Erythroblast (primary cell): Measurements from ENCODE around the gene ADD1.

ENCODE experiments used
- GATA1 ChIP-seq: IDR thresholded peaks from 2 replicates; pipeline ENCODE4 v1.6.1; 2011; ENCODE audit warnings: low read depth, mild to moderate bottlenecking, control low read depth, low read length, moderate library complexity
- POLR2A ChIP-seq: IDR thresholded peaks from 2 replicates; pipeline ENCODE4 v1.6.1; 2011; ENCODE audit warnings: mild to moderate bottlenecking, low read length

- TF ChIP-seq POLR2A = no peak
- no peak for TF ChIP-seq GATA1
Observed at GRCh38 chr4:2874861-2875260, 31.2 kb downstream of the ADD1 start.
